ENCODE data around the gene HMGN2. TPM values are rescaled to one million over a fixed set of nuclear protein-coding genes. Genes with fewer than 3 reads are reported as not detected.

Gene HMGN2
- total and polyA plus RNA-seq, 2 experiments from 2014 or later = 330 to 1,122 TPM

GRCh38 chr1:26449868-26450267 lies 22.4 kb upstream of the HMGN2 start:
- Mint-ChIP-seq H3K27ac (no peak overlapping the region), H3K9me3 (no peaks in the 10 kb centered on the region), H3K27me3 (ENCODE audit: insufficient read depth, low read depth, poor library complexity) (peaks cover 3% of the 10 kb centered on the region), H3K4me1 (peaks cover 6% of the 10 kb centered on the region; the same call in 2 of the 3 replicates), H3K4me3 (no peak overlapping the region), H3K36me3 (ENCODE audit: low read depth) (peaks cover 45% of the 10 kb centered on the region)
- Histone ChIP-seq H3K36me3 (ENCODE audit: insufficient read depth) (peaks cover 11% of the 10 kb centered on the region), H3K4me3 (no peak overlapping the region), H3K9me2 (ENCODE audit: insufficient read depth) (no peaks in the 10 kb centered on the region), H3K27ac (ENCODE audit: low read depth) (no peak overlapping the region), H3K4me1 (ENCODE audit: insufficient read depth) (no peaks in the 10 kb centered on the region), H4K20me1 (replicated peaks; ENCODE audit: insufficient read depth) (peaks cover 5% of the 10 kb centered on the region), H3K4me2 (no peak overlapping the region), H3K27me3 (ENCODE audit: insufficient read depth) (no peaks in the 10 kb centered on the region), H3F3A (replicated peaks; ENCODE audit: low read depth) (0 out of 2 replicates have a peak, but pooled peaks cover under 1% of the 10 kb centered on the region), H2AFZ (no peak overlapping the region), H3K79me2 (replicated peaks; ENCODE audit: insufficient read depth) (no peaks in the 10 kb centered on the region)
- TF ChIP-seq JUNB (IDR thresholded peaks at IDR 0.05; ENCODE audit: unreplicated experiment) = no peak
- no peak for TF ChIP-seq CREB1 (CRISPR knock-in tag; IDR thresholded peaks at IDR 0.05; ENCODE audit: low read depth)
- TF ChIP-seq EZH2 (IDR thresholded peaks at IDR 0.05; ENCODE audit: low read depth, unreplicated experiment) = no peak
- TF ChIP-seq ETS1 (IDR thresholded peaks at IDR 0.05) = no peak
- no peak for TF ChIP-seq ZNF331 (CRISPR knock-in tag; IDR thresholded peaks at IDR 0.05; ENCODE audit: low read depth)
- no peak for TF ChIP-seq REST (IDR thresholded peaks at IDR 0.05; ENCODE audit: unreplicated experiment)
- TF ChIP-seq STAT1 (IDR thresholded peaks at IDR 0.05; ENCODE audit: unreplicated experiment) = no peak
- TF ChIP-seq EZH2phosphoT487 (IDR thresholded peaks at IDR 0.05; ENCODE audit: unreplicated experiment) = no peak
- no peak for TF ChIP-seq NANOG (IDR thresholded peaks at IDR 0.05; ENCODE audit: borderline replicate concordance)
- TF ChIP-seq ZNF462 (CRISPR knock-in tag; IDR thresholded peaks at IDR 0.05) = no peak
- no peak for TF ChIP-seq ZNF114 (CRISPR knock-in tag; IDR thresholded peaks at IDR 0.05)
- TF ChIP-seq POLR2AphosphoS5 (IDR thresholded peaks at IDR 0.05; ENCODE audit: low read depth) = no peak
- no peak for TF ChIP-seq CTCF (conservative IDR thresholded peaks at IDR 0.05; ENCODE audit: low read depth in 2 of 2)
- ATAC-seq = no peak
- DNase-seq (ENCODE audit: low spot score) = no peak
